22Rv1 (cell line): ENCODE measurements around the gene PGAM1.
"Not testable (repeated sequence)": the region's sequence is repeated elsewhere in the genome, so short reads cannot be mapped to it uniquely, and the experiment has no call there.

Source experiments
- H3K27ac ChIP-seq: fragments of 450-650 bp; 2 replicates; pipeline ENCODE4 v1.5.1; 2017
- CTCF ChIP-seq: fragments of 450-650 bp; IDR thresholded peaks from 2 replicates; pipeline ENCODE4 v1.5.1; 2017; ENCODE audit warnings: mild to moderate bottlenecking
- ZFX ChIP-seq: fragments of 450-650 bp; IDR thresholded peaks from 2 replicates; pipeline ENCODE4 v1.6.1; 2017; ENCODE audit warnings: antibody characterized with exemption, borderline replicate concordance

Gene PGAM1

GRCh38 chr10:97411406-97411805, 14.6 kb upstream of the PGAM1 start:
- TF ChIP-seq CTCF (no peak), ZFX (no peak)
- H3K27ac ChIP-seq: no peak overlapping the region

- no peak for TF ChIP-seq CTCF
- TF ChIP-seq ZFX: no peak
- H3K27ac ChIP-seq: no peak overlapping the region
These were observed 13.1 kb upstream of the PGAM1 start for GRCh38 chr10:97412891-97413304.

- H3K27ac ChIP-seq: no peak overlapping the region
- TF ChIP-seq ZFX (no peak), CTCF (no peak)
These were observed 9.4 kb upstream of the PGAM1 start for GRCh38 chr10:97416565-97416964.

- not testable (repeated sequence) for H3K27ac ChIP-seq
These were observed 2.3 kb upstream of the PGAM1 start for GRCh38 chr10:97423757-97424098.

GRCh38 chr10:97426776-97427570, 982 bp downstream of the PGAM1 start:
- TF ChIP-seq ZFX (no peak), CTCF (no peak)

GRCh38 chr10:97427571-97428179, 1.7 kb downstream of the PGAM1 start:
- TF ChIP-seq ZFX: no peak
- no peak for TF ChIP-seq CTCF
- H3K27ac ChIP-seq: peak overlapping the region; percentile 94

More at GRCh38 chr10:97426776-97427570, 982 bp downstream of the PGAM1 start:
- peak overlapping the region; percentile 94 for H3K27ac ChIP-seq

GRCh38 chr10:97428572-97428981, 2.6 kb downstream of the PGAM1 start:
- H3K27ac ChIP-seq: peak overlapping the region; percentile 94; the same call in 1 of the 2 replicates

More at GRCh38 chr10:97428572-97428981, 2.6 kb downstream of the PGAM1 start:
- TF ChIP-seq ZFX (no peak), CTCF (no peak)
